Ishikawa (cell line): ENCODE measurements around the gene SH2B3.

Source experiments
- CEBPB ChIP-seq: IDR thresholded peaks from 2 replicates; pipeline ENCODE4 v1.6.1; 2012
- CREB1 ChIP-seq: IDR thresholded peaks from 2 replicates; pipeline ENCODE4 v1.6.1; 2012; ENCODE audit warnings: low read depth
- EGR1 ChIP-seq: IDR thresholded peaks from 2 replicates; pipeline ENCODE4 v1.6.1; 2012
- EP300 ChIP-seq: IDR thresholded peaks from 2 replicates; pipeline ENCODE4 v1.6.1; 2012; ENCODE audit warnings: borderline replicate concordance
- FOXM1 ChIP-seq: IDR thresholded peaks from 2 replicates; pipeline ENCODE4 v1.6.1; 2012; ENCODE audit warnings: low read depth, borderline replicate concordance
- MAX ChIP-seq: IDR thresholded peaks from 2 replicates; pipeline ENCODE4 v1.6.1; 2012
- NFIC ChIP-seq: IDR thresholded peaks from 2 replicates; pipeline ENCODE4 v1.6.1; 2012
- RAD21 ChIP-seq: IDR thresholded peaks from 2 replicates; pipeline ENCODE4 v1.6.1; 2012; ENCODE audit warnings: low read depth
- REST ChIP-seq: IDR thresholded peaks from 2 replicates; pipeline ENCODE4 v1.6.1; 2012; ENCODE audit warnings: low read depth, mild to moderate bottlenecking
- TAF1 ChIP-seq: IDR thresholded peaks from 2 replicates; pipeline ENCODE4 v1.6.1; 2012; ENCODE audit warnings: low read depth, mild to moderate bottlenecking
- TCF12 ChIP-seq: IDR thresholded peaks from 2 replicates; pipeline ENCODE4 v1.6.1; 2012; ENCODE audit warnings: low read depth
- TEAD4 ChIP-seq: IDR thresholded peaks from 2 replicates; pipeline ENCODE4 v1.6.1; 2012
- USF1 ChIP-seq: IDR thresholded peaks from 2 replicates; pipeline ENCODE4 v1.6.1; 2012
- YY1 ChIP-seq: IDR thresholded peaks from 2 replicates; pipeline ENCODE4 v1.6.1; 2012; ENCODE audit warnings: low read depth
- ZBTB7A ChIP-seq: IDR thresholded peaks from 2 replicates; pipeline ENCODE4 v1.6.1; 2012; ENCODE audit warnings: low read depth

The SH2B3 gene

GRCh38 chr12:111424189-111424792, 18.6 kb downstream of the SH2B3 start:
- TF ChIP-seq EGR1 (no peak), CEBPB (no peak), TEAD4 (no peak), YY1 (no peak)

- TF ChIP-seq USF1, result no peak
- no peak for TF ChIP-seq TCF12
- no peak for TF ChIP-seq TEAD4
- no peak for TF ChIP-seq MAX
- TF ChIP-seq REST, result no peak
Observed at GRCh38 chr12:111424793-111425251, 19.1 kb downstream of the SH2B3 start.

GRCh38 chr12:111425655-111426054, 19.9 kb downstream of the SH2B3 start:
- TF ChIP-seq MAX (no peak), ZBTB7A (no peak), TAF1 (no peak), EP300 (no peak), REST (no peak), CEBPB (no peak), YY1 (no peak), TEAD4 (no peak), NFIC (no peak), USF1 (no peak), RAD21 (no peak), EGR1 (no peak), TCF12 (no peak), FOXM1 (no peak), CREB1 (no peak)

- no peak for TF ChIP-seq CREB1
- no peak for TF ChIP-seq REST
- TF ChIP-seq FOXM1, result no peak
- no peak for TF ChIP-seq TEAD4
- no peak for TF ChIP-seq EP300
- no peak for TF ChIP-seq TCF12
- TF ChIP-seq ZBTB7A, result no peak
- no peak for TF ChIP-seq EGR1
- TF ChIP-seq CEBPB, result no peak
- TF ChIP-seq YY1, result no peak
Observed at GRCh38 chr12:111426344-111427185, 20.8 kb downstream of the SH2B3 start.
